Thoracic aorta (tissue), 2 donors: ENCODE data around the gene COX7B2. TPM values are rescaled to one million over a fixed set of nuclear protein-coding genes. Genes with fewer than 3 reads are reported as not detected.

Experiments used
- ATAC-seq: fragments of 150-250 bp; one replicate; pipeline ENCODE4 v1.8.0; 2017; ENCODE audit warnings: low read depth; ENCODE audit not compliant: insufficient number of reproducible peaks, low FRiP score
- DNase-seq: peaks from one replicate; pipeline ENCODE4 v3.0.0-alpha.2; 2020; ENCODE audit warnings: low spot score
- H3K27ac ChIP-seq, 2 donors: fragments of 200-600 bp; sonication (generic); 1 replicate in 1 of 2; 2 replicates in 1 of 2; pipeline ENCODE4 v1.5.1; 2016; ENCODE audit warnings: mild to moderate bottlenecking in 2 of 2, moderate library complexity in 2 of 2
- H3K27me3 ChIP-seq: fragments of 200-600 bp; sonication (generic); replicated peaks from 2 replicates; pipeline ENCODE4 v1.6.0; 2016; ENCODE audit warnings: mild to moderate bottlenecking; ENCODE audit not compliant: insufficient read depth
- H3K36me3 ChIP-seq: fragments of 200-600 bp; sonication (generic); one replicate; pipeline ENCODE4 v1.5.1; 2016
- H3K4me1 ChIP-seq, 2 donors: fragments of 200-600 bp; sonication (generic); 1 replicate in 1 of 2; 2 replicates in 1 of 2; pipeline versions ENCODE4 v1.5.1 to v1.6.0; 2016; ENCODE audit warnings: low read depth in 2 of 2, mild to moderate bottlenecking in 1 of 2; ENCODE audit not compliant: control insufficient read depth in 1 of 2
- H3K4me3 ChIP-seq: fragments of 200-600 bp; sonication (generic); 2 replicates; pipeline ENCODE4 v1.5.1; 2016; ENCODE audit warnings: mild to moderate bottlenecking
- H3K9me3 ChIP-seq: fragments of 200-600 bp; sonication (generic); 2 replicates; pipeline ENCODE4 v1.5.1; 2016
- CTCF ChIP-seq: fragments of 200-600 bp; sonication (generic); IDR thresholded peaks from one replicate; pipeline ENCODE4 v1.5.1; 2019; ENCODE audit warnings: antibody characterized with exemption
- total RNA-seq, 2 donors: library from RNA; depleted of rRNA; stranded (reverse); fragments of >200 nt; gene quantifications; one replicate each; pipeline versions ENCODE4 v1.1.0 to v1.2.3, GENCODE V29; 2016

Gene COX7B2
- total RNA-seq, 2 donors from 2014 or later: not detected

- TF ChIP-seq CTCF: no peak
- no peak overlapping the region for H3K27ac ChIP-seq
- no peaks in the 10 kb centered on the region for H3K36me3 ChIP-seq
- DNase-seq (no peak), ATAC-seq (no peak)
- no peak overlapping the region for H3K4me3 ChIP-seq
- H3K27me3 ChIP-seq: no peaks in the 10 kb centered on the region
- H3K9me3 ChIP-seq: no peaks in the 10 kb centered on the region
- H3K4me1 ChIP-seq: no peaks in the 10 kb centered on the region
Measured at GRCh38 chr4:46952451-46952850, 43.4 kb upstream of the COX7B2 start.

- H3K4me1 ChIP-seq: no peaks in the 10 kb centered on the region
- no peaks in the 10 kb centered on the region for H3K27me3 ChIP-seq
- no peak overlapping the region for H3K4me3 ChIP-seq
- no peak for TF ChIP-seq CTCF
- no peak for ATAC-seq
- no peak overlapping the region for H3K27ac ChIP-seq
- H3K36me3 ChIP-seq: no peaks in the 10 kb centered on the region
- H3K9me3 ChIP-seq: no peaks in the 10 kb centered on the region
- DNase-seq: no peak
Measured at GRCh38 chr4:46950826-46951225, 41.8 kb upstream of the COX7B2 start.

- no peaks in the 10 kb centered on the region for H3K27me3 ChIP-seq
- no peaks in the 10 kb centered on the region for H3K4me1 ChIP-seq
- no peak for TF ChIP-seq CTCF
- ATAC-seq (no peak), DNase-seq (no peak)
- H3K9me3 ChIP-seq: no peaks in the 10 kb centered on the region
- no peaks in the 10 kb centered on the region for H3K36me3 ChIP-seq
- H3K27ac ChIP-seq: no peak overlapping the region
- H3K4me3 ChIP-seq: no peak overlapping the region
Measured at GRCh38 chr4:46949822-46950221, 40.8 kb upstream of the COX7B2 start.

GRCh38 chr4:46947541-46947940 lies 38.5 kb upstream of the COX7B2 start:
- H3K9me3 ChIP-seq: no peaks in the 10 kb centered on the region
- no peaks in the 10 kb centered on the region for H3K27me3 ChIP-seq

GRCh38 chr4:46946919-46947536 lies 38.0 kb upstream of the COX7B2 start:
- Histone ChIP-seq H3K4me1 (no peaks in the 10 kb centered on the region), H3K27ac (no peak overlapping the region), H3K9me3 (no peaks in the 10 kb centered on the region), H3K27me3 (no peaks in the 10 kb centered on the region), H3K4me3 (no peak overlapping the region), H3K36me3 (no peaks in the 10 kb centered on the region)
- no peak for TF ChIP-seq CTCF
- DNase-seq: no peak
- ATAC-seq: peak; percentile 48

More at GRCh38 chr4:46947541-46947940, 38.5 kb upstream of the COX7B2 start:
- no peaks in the 10 kb centered on the region for H3K36me3 ChIP-seq
- no peak overlapping the region for H3K27ac ChIP-seq
- no peaks in the 10 kb centered on the region for H3K4me1 ChIP-seq
- no peak for TF ChIP-seq CTCF
- no peak for ATAC-seq
- H3K4me3 ChIP-seq: no peak overlapping the region
- DNase-seq: no peak
